Measurements from ENCODE around the gene GMPPA. TPM values are rescaled to one million over a fixed set of nuclear protein-coding genes. Genes with fewer than 3 reads are reported as not detected.

Gene GMPPA
- polyA plus RNA-seq, 1 donor: 54.0 TPM

DNA sequence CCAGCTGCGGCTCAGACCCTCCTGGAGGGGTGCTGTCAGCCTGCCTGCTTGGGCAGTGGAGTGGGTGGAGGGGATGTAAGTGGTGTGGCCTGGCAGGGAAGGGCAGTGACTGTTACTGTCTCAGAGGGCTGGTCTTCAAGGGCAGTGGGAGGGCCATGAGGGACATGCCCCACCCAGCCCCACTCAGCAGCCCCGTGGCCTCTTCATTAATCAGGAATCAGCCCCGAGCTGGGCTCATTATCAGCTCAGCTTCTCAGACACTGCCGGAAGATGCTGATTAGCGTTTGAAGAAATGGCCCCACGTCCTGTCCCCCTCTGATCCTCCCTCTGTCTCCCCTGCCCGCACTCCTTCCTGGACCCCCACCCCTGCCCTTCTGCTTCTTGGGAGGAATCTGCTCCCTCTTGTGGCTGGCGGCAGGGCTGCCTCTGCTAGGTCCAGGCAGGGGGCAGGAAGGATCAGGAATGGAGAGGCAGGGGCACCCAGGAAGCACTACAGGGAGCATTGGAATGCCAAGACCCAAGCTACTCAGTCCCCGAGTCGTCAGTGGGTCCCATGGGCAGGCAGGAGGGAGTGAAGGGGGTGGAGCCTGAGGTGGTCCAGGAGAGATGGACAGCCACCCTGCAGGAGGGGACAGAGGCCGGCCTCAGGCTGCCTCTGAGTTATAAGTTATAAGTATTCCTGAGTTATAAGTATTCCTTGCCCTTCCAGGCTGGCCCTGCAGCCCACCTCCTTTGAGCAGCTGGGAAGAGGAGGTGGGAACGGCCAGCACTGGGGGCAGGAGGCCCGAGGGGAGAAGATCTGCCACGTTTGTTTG, 22.6 kb downstream of the GMPPA start:
- H3K4me1 ChIP-seq (ENCODE audit: control insufficient read depth, insufficient read depth, low read length): peaks cover 15% of the 10 kb centered on the region
- no peaks in the 10 kb centered on the region for H3K36me3 ChIP-seq (ENCODE audit: control insufficient read depth, insufficient read depth, low read length)
- no peaks in the 10 kb centered on the region for H3K9me3 ChIP-seq (ENCODE audit: control insufficient read depth, low read depth, low read length)
- H3K27me3 ChIP-seq (ENCODE audit: control insufficient read depth, insufficient read depth, low read length): peaks cover 94% of the 10 kb centered on the region
- DNase-seq: no peak
- no peak overlapping the region for H3K4me3 ChIP-seq (ENCODE audit: low read length)
- H3K27ac ChIP-seq (ENCODE audit: low read length): no peak overlapping the region
- no CpG with 5 or more reads among the region's 14 CpGs for WGBS (ENCODE audit: insufficient coverage, low lambda C conversion rate)

DNA sequence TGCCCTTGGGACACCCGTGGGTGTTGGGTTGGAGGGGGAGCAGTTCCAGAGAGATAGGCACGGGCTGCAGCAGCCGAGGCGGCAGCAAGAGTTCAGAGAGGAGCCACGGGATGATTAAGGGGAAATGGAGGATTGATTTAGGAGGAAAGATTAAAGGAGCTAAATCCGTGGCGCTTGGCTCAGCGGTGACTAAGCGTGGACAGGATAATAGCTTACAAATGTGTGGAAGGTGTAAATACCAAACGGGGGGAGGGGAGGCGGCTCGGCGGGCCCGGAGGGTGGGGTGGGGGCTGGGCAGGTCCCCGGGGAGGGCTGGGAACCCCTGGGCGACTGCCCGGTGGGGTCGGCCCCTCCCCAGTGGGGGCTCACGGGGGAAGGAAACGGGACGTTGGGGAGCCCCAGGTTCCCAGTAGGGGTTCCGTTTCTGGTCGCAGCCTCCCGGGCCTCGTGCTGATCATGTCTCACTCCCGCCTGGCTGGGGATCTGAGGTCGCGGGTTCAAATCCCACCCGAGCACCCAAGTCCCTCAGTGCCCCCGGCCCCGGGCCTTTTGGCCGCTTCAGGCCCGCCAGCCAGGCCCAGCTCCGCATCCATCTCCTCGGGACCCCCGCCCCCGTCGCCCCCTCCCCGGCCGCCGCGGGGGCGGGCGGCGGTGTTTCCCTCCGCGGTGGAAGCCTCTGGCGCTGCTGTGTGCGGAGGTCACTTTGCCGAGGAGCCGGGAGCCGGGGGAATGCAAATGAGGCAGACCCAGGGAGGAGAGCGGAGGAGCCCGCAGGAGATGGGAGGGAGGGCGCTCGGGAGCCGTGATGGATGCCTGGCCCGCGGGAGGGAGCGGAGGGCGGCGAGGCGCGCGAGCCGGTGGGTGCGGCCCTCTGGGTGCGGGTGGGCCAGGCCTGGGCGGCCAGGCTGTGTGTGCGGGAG, 23.7 kb downstream of the GMPPA start:
- no peak overlapping the region for H3K4me3 ChIP-seq (ENCODE audit: low read length)
- WGBS (ENCODE audit: insufficient coverage, low lambda C conversion rate): 0% methylated on average over 1 of the region's 70 CpGs
- peaks cover 94% of the 10 kb centered on the region for H3K27me3 ChIP-seq (ENCODE audit: control insufficient read depth, insufficient read depth, low read length)
- no peaks in the 10 kb centered on the region for H3K9me3 ChIP-seq (ENCODE audit: control insufficient read depth, low read depth, low read length)
- no peaks in the 10 kb centered on the region for H3K36me3 ChIP-seq (ENCODE audit: control insufficient read depth, insufficient read depth, low read length)
- peaks cover 26% of the 10 kb centered on the region for H3K4me1 ChIP-seq (ENCODE audit: control insufficient read depth, insufficient read depth, low read length)
- DNase-seq: no peak
- H3K27ac ChIP-seq (ENCODE audit: low read length): no peak overlapping the region

DNA sequence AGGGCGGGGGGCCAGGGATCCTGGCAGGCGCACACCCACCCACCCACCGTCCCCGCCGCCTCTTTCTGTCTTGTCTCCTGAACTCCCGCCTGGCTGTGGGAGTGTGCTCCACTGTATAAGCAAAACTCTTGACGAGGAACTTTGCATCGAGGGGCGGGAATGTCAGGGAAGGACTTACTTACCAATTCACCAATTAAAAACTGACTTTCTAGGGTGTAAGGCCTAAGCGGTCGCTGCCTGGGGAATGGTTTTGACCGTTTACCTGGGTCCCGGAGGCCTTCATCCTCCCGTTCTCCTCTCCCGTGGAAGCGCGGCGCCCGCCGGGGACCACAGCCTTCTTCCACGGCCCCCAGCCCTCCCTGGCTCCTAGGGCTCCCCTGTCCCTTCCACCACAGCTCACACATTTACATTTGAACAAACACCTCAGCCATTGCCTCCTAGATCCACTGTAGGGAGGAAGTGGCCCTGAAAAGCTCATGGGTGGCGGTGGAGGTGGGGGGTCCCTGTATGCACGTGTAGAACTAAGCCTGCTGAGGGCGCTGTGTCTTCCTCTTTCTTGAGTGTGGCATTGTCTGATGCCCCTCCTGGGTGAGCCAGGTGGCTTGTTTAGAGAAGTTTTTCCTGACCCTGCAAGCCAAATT, 24.5 kb downstream of the GMPPA start:
- no peak overlapping the region for H3K27ac ChIP-seq (ENCODE audit: low read length)
- no peaks in the 10 kb centered on the region for H3K9me3 ChIP-seq (ENCODE audit: control insufficient read depth, low read depth, low read length)
- no peak overlapping the region for H3K4me3 ChIP-seq (ENCODE audit: low read length)
- peaks cover 26% of the 10 kb centered on the region for H3K4me1 ChIP-seq (ENCODE audit: control insufficient read depth, insufficient read depth, low read length)
- DNase-seq: no peak
- no CpG with 5 or more reads among the region's 24 CpGs for WGBS (ENCODE audit: insufficient coverage, low lambda C conversion rate)
- peaks cover 94% of the 10 kb centered on the region for H3K27me3 ChIP-seq (ENCODE audit: control insufficient read depth, insufficient read depth, low read length)
- H3K36me3 ChIP-seq (ENCODE audit: control insufficient read depth, insufficient read depth, low read length): no peaks in the 10 kb centered on the region

DNA sequence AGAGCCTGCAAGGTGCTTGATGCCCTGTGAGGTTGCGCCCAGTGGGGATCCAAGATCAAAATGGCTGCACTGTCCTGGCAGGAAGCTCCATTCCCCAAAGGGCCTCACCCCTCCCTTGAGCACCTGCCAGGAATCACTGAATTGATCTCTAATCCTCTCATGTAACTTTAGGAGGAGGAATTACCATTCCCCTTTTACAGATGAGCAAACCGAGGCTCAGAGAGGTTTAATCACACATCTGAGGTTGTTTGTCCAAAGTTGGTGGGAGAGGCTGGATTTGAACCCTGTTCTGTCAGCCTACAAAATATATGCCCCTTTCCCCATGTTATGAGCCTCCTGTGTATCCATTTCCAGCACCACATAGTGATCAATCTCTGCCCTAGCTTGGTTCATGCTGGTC, 26.1 kb downstream of the GMPPA start:
- H3K27ac ChIP-seq (ENCODE audit: low read length): no peak overlapping the region
- no peaks in the 10 kb centered on the region for H3K36me3 ChIP-seq (ENCODE audit: control insufficient read depth, insufficient read depth, low read length)
- H3K4me3 ChIP-seq (ENCODE audit: low read length): no peak overlapping the region
- no peak for DNase-seq
- H3K9me3 ChIP-seq (ENCODE audit: control insufficient read depth, low read depth, low read length): no peaks in the 10 kb centered on the region
- peaks cover 98% of the 10 kb centered on the region for H3K27me3 ChIP-seq (ENCODE audit: control insufficient read depth, insufficient read depth, low read length)
- H3K4me1 ChIP-seq (ENCODE audit: control insufficient read depth, insufficient read depth, low read length): peaks cover 27% of the 10 kb centered on the region
- WGBS (ENCODE audit: insufficient coverage, low lambda C conversion rate): no CpG with 5 or more reads among the region's 2 CpGs

DNA sequence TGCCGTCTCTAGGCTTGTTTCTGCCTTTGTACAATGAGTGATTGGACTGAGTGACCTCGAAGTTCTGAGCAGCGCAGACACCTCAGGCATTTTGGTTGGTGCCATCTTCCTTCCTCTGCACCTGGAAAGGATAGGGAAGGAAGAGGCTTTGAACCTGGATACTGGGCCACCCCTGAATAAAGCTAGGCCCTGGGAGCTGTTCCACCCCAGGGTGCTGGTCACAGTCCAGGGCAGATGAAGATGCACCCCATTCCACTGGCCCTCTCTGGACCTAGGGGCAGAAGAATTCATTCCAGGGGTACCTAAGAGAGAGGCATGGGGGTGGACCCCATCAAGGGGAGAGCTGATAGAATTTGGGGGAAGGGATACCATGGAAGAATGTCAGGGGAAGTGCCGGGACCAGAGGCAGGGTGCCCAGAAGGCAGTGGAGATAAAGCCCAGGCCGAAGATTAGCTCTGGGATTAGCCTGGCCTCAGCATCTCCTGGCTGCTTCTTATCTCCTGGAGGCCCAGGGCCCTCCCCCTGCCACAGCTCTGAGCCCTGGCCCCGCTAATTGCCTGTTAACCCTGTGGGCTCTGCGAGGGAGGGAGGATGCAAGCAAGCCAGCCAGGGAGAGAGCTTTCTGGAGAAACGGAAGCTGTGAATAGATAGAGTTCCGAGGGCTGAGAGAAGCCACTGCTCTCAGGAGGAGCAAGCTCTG, 27.0 kb downstream of the GMPPA start:
- Histone ChIP-seq H3K27ac (ENCODE audit: low read length) (no peak overlapping the region), H3K27me3 (ENCODE audit: control insufficient read depth, insufficient read depth, low read length) (peaks cover 96% of the 10 kb centered on the region), H3K4me1 (ENCODE audit: control insufficient read depth, insufficient read depth, low read length) (peaks cover 29% of the 10 kb centered on the region), H3K36me3 (ENCODE audit: control insufficient read depth, insufficient read depth, low read length) (no peaks in the 10 kb centered on the region), H3K9me3 (ENCODE audit: control insufficient read depth, low read depth, low read length) (no peaks in the 10 kb centered on the region), H3K4me3 (ENCODE audit: low read length) (no peak overlapping the region)
- WGBS (ENCODE audit: insufficient coverage, low lambda C conversion rate): no CpG with 5 or more reads among the region's 9 CpGs
- DNase-seq: no peak

DNA sequence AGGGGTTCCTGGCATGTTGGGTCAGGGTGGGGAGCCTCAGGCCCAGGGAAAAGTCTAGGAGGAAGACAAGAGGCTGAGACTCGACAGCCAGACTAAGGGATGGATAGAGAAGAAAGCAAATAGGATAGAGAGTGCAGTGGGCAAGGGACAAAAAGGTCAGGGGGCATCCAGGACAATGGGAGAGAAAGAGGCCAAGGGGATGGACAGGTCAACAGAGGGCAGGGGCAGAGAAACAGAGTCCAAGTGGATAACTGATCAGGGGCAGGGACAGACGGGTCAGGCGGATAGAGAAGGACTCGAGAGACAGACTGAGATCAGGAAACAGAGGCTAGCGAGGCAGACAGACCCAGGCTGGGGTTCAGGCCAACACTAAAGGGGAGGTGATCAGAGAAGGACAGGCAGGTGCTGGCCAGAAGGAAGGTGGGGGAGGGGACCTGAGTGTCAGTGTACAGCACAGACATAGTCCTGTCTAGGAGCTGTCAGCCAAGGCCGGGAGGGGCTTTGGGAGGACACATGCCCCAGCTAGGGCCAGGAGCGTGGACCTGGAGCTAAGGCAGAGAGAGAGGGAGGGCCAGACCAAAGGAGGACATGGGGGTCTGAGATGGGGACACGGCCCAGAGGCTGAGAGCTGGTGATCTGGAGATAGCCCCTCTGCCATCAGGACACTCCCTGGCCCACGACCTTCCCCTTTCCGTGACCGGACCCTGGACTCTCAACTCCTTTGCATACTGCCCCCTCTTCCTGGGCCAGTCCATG, 27.8 kb downstream of the GMPPA start:
- Histone ChIP-seq H3K36me3 (ENCODE audit: control insufficient read depth, insufficient read depth, low read length) (no peaks in the 10 kb centered on the region), H3K27me3 (ENCODE audit: control insufficient read depth, insufficient read depth, low read length) (peaks cover 96% of the 10 kb centered on the region), H3K4me3 (ENCODE audit: low read length) (no peak overlapping the region), H3K27ac (ENCODE audit: low read length) (peak overlapping the region; percentile 12), H3K9me3 (ENCODE audit: control insufficient read depth, low read depth, low read length) (no peaks in the 10 kb centered on the region), H3K4me1 (ENCODE audit: control insufficient read depth, insufficient read depth, low read length) (peaks cover 29% of the 10 kb centered on the region)
- WGBS (ENCODE audit: insufficient coverage, low lambda C conversion rate): 24% methylated on average over 2 of the region's 11 CpGs
- no peak for DNase-seq

DNA sequence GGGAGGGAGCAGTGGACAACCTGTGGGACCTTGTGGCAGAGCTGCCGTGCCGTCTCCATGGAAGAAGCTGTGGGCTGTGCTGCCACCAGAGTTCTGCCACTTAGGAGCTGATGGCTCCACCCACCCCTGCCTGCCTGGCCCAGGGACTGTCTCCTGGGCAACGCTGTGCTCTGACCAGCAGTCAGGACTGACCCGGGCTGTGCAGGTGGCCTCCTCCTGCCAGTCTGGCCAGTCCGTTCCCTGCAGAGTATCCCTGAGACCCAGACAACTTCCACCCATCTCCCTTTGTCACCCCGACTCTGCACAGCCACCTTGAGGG, 28.3 kb downstream of the GMPPA start:
- H3K4me1 ChIP-seq (ENCODE audit: control insufficient read depth, insufficient read depth, low read length): peaks cover 29% of the 10 kb centered on the region
- no CpG with 5 or more reads among the region's 6 CpGs for WGBS (ENCODE audit: insufficient coverage, low lambda C conversion rate)
- DNase-seq: no peak
- no peaks in the 10 kb centered on the region for H3K36me3 ChIP-seq (ENCODE audit: control insufficient read depth, insufficient read depth, low read length)
- H3K9me3 ChIP-seq (ENCODE audit: control insufficient read depth, low read depth, low read length): no peaks in the 10 kb centered on the region
- no peak overlapping the region for H3K4me3 ChIP-seq (ENCODE audit: low read length)
- peaks cover 96% of the 10 kb centered on the region for H3K27me3 ChIP-seq (ENCODE audit: control insufficient read depth, insufficient read depth, low read length)
- no peak overlapping the region for H3K27ac ChIP-seq (ENCODE audit: low read length)

DNA sequence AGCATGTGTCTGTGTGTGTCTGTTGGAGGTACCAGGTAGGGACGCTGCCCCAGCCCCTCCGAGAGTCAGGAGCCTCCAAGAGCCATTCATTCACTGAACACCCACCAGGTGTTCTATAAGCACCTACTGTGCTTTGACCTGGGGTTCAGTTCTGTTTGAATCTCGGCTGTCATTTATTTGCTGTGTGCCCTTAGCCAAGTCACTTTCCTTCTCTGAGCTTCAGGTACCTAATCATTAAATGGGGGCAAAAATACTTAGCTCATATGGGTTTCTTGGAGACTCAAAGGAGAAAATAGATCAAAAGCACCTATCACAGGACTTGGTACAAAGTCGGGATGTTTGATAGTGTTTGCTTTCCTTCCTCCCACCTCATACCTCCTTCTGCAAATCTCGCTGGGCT, 28.8 kb downstream of the GMPPA start:
- H3K27me3 ChIP-seq (ENCODE audit: control insufficient read depth, insufficient read depth, low read length): peaks cover 95% of the 10 kb centered on the region
- no peak for DNase-seq
- H3K4me3 ChIP-seq (ENCODE audit: low read length): no peak overlapping the region
- H3K9me3 ChIP-seq (ENCODE audit: control insufficient read depth, low read depth, low read length): no peaks in the 10 kb centered on the region
- no peak overlapping the region for H3K27ac ChIP-seq (ENCODE audit: low read length)
- WGBS (ENCODE audit: insufficient coverage, low lambda C conversion rate): no CpG with 5 or more reads among the region's 5 CpGs
- peaks cover 29% of the 10 kb centered on the region for H3K4me1 ChIP-seq (ENCODE audit: control insufficient read depth, insufficient read depth, low read length)
- no peaks in the 10 kb centered on the region for H3K36me3 ChIP-seq (ENCODE audit: control insufficient read depth, insufficient read depth, low read length)

DNA sequence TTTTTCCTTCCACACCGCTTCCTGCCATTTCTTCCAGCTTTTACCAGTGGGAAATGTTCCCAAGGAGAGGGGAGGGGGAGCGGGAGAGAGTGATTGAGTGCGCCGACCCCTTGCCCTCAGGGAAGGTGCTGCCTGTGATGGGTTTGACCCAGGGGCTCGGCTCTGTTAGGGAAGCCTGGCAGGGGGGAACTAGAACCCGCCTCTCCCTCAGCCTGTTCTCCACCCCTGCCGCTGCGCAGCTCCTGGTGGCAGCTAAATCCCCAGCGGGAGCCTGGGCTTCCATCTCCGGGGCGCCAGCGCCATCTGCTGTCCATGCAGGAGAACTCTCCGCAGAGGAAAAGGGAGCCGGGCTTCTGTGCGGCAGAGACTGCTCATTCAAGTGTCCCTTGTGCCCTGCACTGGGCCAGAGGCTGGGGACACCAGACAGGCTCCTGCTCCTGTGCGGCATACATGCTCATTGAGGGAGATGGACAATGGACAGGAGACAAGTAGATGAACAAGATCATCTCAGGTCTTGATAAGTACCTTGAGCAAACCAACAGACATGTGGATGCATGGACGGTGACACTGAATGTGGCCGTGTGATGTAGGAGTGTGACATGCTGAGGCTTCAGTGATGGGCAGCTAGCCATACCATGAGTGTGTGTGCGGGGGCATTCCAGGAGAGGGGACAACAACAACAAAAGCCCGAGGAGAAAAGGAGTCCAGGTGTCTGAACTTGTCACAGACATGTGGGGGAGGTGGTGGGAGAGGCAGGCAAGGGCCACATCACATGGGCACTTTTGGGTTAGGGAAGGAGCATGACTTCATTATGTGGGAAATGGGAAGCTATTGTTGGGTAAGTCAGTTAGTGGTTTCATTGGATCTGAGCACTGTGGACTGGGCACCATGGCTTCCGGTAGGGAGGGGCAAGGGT, 31.6 kb downstream of the GMPPA start:
- DNase-seq: peak; percentile 68 to 76
- Histone ChIP-seq H3K27me3 (ENCODE audit: control insufficient read depth, insufficient read depth, low read length) (peaks cover 71% of the 10 kb centered on the region), H3K36me3 (ENCODE audit: control insufficient read depth, insufficient read depth, low read length) (no peaks in the 10 kb centered on the region), H3K9me3 (ENCODE audit: control insufficient read depth, low read depth, low read length) (no peaks in the 10 kb centered on the region), H3K27ac (ENCODE audit: low read length) (no peak overlapping the region), H3K4me3 (ENCODE audit: low read length) (no peak overlapping the region), H3K4me1 (ENCODE audit: control insufficient read depth, insufficient read depth, low read length) (peaks cover 22% of the 10 kb centered on the region)
- no CpG with 5 or more reads among the region's 21 CpGs for WGBS (ENCODE audit: insufficient coverage, low lambda C conversion rate)
